Embryonic facial prominence (tissue), 1 donor: ENCODE measurements around the gene BCL2L15.

Source experiments
- DNase-seq: peaks from one replicate; pipeline ENCODE4 v3.0.0-alpha.2; 2016; ENCODE audit errors: extremely low spot score

The BCL2L15 gene

DNA sequence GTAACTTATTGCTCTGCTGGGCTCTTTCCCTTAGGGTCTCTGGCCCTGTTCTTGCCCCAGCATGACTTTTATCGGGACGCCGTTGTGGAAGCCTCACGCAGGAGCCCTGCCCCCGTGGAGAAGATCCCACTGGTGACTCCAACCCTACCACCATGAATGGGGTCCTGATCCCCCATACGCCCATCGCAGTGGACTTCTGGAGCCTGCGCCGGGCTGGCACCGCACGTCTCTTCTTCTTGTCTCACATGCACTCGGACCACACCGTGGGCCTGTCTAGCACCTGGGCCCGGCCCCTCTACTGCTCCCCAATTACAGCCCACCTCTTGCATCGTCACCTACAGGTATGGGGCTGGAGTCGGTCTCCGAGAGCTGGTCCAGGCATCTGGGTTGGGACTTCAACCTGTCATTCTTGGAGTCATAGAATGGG lies 18.1 kb upstream of the BCL2L15 start:
- DNase-seq = peak; percentile 22

DNA sequence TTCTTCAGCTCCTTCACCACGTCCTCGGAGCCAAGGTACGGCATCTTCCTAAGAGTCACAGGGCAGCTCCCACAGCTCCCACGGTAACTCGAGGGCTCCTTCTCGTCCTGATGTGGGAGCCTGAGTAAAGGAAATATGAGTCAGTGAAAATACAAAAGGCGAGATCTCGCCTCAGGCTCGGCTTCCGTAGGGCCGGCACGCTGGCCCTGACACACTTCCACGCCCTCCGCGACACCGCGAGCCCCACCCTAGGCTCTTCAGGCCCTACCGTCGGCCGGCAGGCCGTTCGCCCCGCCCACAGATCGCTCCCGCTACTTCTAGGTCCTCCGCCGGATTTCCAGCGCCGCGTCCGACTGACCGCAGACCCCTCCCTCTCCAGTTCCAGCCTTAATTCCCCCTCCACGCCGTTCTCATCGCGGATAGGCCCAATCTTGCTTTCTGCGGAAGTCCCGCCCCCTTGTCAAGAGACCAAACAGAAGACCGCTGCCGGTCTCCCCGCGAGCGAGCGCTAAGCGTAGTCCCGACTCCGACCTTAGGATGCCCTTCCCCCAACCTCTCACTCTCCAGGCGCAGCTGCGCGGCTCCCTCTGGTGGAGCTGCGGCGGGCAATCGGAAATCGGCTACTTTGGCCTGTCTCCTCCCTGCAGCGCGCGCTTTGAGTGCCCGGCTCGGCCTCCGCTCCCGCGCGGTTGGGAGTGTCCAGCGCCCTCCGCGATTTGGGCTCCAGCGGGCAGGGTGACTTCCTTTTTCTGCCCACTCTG lies 17.5 kb upstream of the BCL2L15 start, which contains the start of the genes AP4B1 and DCLRE1B:
TSS of gene AP4B1 (minus strand) at position 126 of the 761 bp plus-strand sequence. CDS start at position 44, 82 bp downstream.
TSS of gene DCLRE1B (plus strand) at position 653 of the 761 bp plus-strand sequence. CDS start 261 bp downstream, outside the sequence.
- DNase-seq = peak; percentile 99

DNA sequence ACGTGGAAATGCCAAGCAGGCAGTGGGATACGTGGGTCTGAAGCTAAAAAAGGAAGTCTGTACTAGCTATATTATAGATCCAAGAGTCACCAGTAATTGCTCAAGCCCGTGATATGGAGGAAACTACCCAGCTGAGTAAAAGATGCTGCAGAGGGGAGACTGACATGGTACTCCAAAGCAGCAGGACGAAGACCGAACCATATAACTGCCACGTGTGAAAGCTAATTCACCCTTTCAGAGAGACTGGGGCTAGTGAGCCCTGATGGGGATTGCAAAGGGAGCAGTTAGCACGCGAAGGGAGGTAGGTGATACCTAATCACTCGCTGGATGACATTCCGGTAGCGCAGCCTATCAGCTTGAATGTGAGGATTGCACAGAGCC lies 16.9 kb upstream of the BCL2L15 start:
- peak; percentile 39 for DNase-seq

DNA sequence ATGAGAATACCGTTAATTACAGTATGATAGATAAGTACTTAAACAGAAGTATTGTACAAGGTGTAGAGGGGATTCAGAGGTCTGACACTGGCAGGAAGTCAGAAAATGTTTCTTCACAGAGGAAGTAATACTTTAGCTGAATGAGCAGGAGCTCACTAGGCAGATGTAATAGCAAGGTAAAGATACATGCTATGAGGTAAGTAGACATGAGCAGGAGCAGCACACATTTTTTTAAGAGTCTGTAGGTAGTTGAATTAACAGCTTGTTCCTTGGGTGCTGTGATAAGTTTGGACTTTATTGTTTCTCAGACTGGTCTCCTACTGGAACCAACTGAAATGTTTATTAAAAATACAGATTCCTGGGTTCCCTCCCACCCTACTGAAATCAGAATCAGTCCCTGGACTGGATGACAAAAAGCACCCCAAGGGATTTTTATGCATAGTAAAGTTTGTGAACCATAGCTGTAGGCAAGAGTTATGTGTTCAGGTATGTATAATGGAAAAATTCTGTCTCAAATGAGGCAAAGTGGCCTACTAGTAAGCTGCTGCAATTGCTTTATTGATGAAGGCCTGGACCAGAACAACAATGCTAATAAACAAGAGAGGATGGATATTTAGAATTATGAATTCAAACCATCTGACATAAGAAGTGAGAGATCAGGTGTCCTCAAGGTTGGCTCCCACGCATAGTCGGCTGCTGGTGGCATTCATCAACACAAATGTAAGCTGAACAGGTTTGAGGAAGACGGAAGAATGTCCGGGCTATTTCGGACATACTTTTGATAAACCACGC lies 16.3 kb upstream of the BCL2L15 start:
- no peak for DNase-seq

DNA sequence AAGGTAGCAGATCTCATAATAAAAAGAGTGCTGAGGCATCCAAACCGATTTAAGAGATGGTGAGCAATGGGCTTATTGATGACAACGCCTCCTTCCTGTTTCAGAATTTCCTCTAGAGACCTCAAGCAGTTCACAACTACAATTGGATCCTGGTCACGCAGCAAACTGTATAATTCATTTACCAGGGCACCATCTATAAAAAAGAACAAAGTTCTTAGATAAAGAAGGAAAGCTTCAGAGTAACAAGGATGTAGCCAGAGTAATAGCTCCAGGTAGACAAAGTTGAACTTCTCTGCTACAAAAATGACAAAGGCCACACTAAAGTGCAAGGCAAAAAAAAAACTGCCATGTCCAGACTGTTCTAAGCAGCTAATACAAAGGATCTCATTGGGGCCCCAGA lies 13.8 kb upstream of the BCL2L15 start:
- no peak for DNase-seq

DNA sequence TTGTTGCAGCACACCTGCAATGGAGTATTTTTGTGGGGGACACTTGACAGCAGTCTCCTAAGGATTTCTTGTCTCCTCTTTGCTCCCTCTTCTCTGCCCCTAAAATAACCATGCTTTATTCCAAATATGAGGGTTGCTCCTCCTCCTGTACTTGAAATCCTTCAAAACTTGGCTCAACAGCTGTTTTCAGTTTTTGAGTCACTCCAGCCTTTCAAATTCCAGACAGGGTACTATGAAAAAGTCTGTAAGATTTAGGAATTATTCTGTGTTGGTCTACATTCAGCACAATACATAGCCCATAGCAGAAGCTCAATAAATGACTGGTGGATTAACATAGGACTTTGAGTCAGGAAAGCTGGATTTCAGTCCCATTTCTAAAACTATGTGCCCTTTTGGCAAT lies 11.7 kb upstream of the BCL2L15 start:
- no peak for DNase-seq

DNA sequence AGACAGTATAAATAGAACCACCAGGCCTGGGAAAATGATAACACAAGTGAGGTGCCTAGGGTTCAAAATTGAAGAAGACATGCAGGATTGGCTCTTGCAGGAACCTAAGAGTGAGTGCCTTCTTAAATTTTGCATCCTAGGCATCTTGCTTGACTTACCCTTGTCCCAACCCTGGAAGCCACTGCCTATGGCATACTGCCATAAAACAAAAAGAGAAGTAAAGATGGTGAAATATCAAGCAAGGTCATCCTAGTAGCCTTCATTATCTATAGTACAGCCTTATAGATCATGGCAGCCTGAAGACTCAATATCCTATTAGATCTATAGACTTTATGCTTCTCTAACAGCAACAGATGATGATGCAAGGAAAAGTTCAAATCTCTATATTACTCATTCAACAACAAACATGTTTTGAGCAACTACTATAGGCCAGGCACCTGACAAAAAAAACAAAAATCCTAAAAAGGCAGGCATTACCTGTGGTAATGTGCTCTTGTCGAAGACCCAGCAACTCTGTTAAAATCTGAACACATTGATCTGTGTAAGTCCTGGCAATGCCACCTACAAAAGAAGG lies 10.9 kb upstream of the BCL2L15 start:
- no peak for DNase-seq

DNA sequence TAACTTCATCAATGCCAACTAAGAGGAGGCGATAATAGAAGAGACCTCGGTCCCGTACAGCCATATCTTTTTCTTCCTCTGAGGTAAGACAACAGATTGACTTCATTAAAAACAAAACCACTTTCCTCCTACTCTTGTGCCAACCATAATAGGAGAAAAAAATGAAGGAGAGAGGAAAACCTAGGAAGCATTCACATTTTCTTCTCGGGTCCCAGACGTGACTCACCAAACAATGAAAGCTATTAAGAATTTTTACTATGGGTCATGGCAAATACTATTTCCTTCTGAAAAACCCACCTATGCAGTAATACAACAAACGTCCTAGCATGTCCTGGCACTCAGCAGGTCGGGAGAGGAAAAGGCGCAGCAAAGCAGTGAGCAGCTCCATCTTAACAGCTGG lies 8.6 kb upstream of the BCL2L15 start:
- no peak for DNase-seq

DNA sequence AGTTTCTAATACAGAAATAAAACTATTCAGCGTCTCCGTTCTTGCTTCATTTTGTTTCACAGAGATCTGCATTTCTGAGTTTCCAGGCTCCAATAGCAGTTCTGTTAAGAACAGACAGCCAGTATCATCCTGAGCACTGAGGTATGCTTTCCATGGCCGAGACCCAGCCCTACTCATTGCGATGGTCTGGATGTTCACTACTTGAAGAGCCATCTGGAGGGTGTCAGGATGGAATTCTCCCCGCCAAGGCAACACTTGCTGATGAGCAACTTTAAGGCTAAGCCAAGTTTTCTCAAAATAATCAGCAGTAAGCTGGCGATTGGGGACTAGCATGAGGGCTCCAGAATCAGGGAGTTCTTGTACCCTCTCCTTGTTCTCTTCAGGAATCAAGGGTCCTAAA lies 7.7 kb upstream of the BCL2L15 start:
- DNase-seq = no peak

DNA sequence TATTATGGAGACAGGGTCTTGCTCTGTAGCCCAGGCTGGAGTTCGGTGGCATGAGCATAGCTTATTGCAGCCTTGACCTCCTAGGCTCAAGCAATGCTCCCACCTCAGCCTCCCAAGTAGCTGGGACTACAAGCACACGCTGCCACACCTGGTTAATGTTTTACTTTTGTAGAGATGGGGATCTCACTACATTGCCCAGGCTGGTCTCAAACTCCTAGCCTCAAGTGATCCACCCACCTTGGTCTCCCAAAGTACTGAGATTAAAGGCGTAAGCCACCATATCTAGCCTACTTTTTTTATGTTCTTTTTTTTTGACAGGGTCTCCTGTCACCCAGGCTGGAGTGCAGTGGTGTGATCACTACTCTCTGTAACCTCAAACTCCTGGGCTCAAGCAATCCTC lies 5.9 kb upstream of the BCL2L15 start:
- no peak for DNase-seq

DNA sequence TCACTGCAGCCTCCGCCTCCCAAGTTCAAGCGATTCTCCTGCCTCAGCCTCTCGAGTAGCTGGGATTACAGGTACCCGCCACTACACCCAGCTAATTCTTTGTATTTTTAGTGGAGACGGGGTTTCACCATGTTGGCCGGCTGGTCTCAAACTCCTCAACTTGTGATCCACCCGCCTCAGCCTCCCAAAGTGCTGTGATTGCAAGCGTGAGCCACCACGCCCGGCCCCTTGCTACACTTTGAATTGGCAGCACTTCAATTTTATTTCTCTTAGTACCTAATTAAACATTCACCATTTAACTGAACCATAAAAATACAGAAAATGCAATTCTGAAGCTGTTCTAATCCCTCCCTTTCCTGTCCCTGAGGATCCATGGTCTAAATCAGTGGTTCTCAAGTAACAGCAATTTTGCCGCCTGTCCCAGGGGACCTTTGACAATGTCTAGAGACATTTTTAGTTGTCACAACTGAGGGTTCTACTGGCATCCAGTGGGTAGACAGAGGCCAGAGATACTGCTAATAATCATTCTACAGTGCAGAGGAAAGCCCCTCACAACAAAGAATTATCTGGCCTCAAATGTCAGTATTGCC lies 4.3 kb upstream of the BCL2L15 start:
- no peak for DNase-seq

DNA sequence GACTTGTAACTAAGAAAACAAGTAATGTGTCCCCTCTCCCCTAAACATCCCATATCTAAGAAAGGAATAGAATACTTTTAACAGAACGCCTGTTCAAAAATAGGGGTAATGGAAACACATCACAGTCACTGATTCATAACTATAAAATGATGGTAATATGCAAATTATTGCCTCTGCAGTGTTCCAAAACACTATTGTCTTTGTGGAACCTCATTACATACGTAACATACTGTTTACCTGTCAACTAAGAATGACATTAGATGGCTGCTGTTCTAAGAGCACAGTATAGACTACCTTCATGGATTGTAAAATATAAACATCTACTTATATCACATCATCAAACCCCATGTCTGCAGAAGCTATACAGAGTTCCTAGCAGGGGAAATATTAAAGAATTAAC lies 3.4 kb upstream of the BCL2L15 start:
- no peak for DNase-seq

DNA sequence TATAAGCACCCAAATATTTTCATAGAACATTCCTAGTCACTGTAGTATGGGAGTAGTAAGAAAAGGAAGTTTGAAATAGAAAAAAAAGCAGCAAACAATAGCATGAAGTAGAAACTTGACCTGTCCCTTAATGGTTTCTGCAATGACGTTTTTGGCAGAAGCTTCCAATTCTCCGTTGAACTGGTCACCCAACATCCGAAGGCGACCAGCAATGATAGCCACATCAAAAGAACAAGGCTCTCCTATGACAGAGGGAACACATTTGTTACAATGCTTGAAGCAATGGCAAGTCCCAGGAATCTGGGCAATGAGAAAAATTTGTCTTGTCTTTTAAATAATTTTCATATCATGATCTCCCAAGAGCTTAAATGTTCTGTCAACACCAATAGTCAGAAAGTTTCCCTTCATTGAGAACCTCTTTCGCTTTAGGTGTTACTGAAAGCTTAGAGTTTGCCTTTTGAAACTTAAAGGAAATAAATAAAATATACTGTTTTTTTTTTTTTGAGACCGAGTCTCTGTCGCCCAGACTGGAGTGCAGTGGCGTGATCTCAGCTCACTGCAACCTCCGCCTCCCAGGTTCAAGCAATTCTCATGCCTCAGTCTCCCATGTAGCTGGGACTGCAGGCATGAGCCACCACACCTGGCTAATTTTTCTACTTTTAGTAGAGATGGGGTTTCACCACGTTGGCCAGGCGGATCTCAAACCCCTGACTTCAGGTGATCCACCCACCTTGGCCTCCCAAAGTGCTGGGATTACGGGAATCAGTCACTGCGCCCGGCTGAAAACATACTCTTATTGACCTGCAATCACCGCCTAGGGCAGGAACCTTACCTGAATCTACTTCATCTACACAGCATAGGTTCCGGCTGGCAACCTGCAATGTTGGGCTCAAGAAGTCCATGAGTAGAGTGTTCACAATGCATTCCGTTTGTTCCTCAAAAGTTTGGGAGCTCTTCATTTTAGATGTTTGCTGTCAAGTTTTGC lies 672 bp downstream of the BCL2L15 start:
- DNase-seq = no peak

DNA sequence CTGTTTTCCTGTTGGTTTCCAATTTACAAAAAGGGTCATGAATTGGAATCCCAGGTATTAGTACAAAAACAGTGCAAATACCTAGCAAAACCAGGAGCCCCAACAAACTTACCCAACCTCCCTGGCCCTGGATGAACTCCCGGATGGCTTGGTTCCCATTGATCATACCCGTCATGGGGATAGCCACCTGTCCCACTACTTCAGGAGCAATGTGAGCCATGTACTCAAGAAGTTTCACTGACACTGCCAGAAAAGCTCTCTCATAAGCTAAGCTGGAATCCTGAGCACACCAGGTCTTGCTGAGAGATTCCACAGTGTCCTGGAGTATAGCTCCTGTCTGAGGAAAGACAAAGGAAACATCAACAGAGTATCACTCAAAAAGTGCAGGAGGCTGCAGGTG lies 5.7 kb downstream of the BCL2L15 start:
- no peak for DNase-seq

DNA sequence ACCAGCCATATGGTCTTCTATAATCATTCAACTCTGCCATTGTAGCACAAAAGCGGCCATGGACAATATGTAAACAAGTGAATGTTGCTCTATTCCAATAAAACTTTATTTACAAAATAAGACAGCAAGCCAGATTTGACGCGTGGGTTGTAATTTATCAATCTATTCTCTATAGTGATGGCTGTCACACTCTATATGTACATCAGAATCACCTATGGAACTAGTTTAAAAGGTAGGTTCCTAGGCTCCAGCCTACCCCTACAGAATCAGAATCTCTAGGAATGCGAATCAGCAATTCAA lies 7.7 kb downstream of the BCL2L15 start:
- DNase-seq = no peak

DNA sequence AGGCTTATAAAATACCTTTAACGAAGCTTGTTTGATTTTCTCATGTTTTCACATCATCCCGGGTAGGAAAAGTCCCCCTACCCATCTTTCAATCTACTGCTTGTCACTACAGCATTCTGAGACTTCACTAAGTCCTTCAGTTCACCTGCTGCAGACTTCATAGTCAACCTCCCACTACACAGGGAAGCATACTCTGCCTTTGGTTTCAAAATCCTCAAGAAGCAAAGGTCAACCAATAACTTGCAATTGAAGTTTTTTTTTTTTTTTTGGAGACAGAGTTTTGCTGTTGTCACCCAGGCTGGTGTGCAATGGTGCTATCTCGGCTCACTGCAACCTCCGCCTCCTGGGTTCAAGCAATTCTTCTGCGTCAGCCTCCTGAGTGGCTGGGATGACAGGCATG lies 11.2 kb downstream of the BCL2L15 start:
- no peak for DNase-seq

DNA sequence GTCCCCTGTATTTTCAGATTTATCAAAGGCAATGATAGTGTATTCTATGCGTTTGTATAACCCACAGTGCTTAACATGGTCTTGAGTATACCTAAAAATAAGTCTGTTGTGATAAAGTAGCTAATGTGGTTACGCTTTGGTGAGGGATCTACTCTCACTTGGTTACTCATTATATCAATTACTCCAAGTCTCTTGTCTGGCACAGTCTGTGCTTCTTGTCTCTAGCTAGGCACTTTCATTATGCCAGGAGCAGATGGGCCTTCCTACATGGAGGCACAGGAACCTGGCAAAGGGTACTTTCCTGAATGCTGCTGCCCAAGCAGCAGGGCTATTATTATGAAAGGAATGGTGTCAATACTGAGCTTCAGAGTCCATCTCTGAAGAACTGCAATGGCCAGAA lies 11.7 kb downstream of the BCL2L15 start:
- no peak for DNase-seq

DNA sequence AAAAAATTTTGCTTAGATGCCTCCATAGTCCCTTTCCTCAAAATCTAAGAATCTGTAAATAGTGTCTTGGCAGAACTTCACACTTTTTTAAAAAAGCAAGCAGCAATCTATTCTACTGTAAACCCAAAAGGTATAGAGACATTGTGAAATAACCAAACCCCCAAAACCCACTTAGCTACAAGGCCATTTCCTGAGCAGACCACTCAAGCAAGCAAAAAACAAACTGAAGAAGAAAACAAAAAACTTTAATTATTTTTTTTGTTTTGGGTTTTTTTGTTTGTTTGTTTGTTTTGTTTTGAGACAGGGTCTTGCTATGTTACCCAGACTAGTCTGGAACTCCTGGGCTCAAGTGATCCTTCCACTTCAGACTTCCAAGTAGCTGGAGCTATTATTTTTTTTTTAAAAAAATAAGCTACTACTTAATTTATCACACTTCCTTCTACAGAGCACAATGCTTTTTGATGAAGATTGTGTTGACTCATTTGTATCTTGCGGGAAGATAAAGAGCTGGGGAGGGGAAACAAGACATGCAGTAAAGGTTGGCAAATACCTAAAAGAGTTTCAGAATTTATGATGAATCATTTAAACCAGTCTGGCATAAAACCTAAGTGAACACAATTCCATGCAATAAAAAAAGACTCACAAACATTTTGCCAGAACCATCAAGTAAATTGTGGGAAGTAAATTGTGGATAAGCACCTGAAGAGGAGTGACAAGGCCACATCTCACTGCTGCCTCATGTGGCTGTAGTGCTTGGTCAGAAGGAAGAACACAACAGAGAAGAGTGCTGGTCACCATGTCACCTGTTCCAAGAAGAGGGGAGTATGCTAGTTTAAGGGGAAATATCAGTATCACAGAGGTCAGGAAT lies 13.1 kb downstream of the BCL2L15 start:
- no peak for DNase-seq

DNA sequence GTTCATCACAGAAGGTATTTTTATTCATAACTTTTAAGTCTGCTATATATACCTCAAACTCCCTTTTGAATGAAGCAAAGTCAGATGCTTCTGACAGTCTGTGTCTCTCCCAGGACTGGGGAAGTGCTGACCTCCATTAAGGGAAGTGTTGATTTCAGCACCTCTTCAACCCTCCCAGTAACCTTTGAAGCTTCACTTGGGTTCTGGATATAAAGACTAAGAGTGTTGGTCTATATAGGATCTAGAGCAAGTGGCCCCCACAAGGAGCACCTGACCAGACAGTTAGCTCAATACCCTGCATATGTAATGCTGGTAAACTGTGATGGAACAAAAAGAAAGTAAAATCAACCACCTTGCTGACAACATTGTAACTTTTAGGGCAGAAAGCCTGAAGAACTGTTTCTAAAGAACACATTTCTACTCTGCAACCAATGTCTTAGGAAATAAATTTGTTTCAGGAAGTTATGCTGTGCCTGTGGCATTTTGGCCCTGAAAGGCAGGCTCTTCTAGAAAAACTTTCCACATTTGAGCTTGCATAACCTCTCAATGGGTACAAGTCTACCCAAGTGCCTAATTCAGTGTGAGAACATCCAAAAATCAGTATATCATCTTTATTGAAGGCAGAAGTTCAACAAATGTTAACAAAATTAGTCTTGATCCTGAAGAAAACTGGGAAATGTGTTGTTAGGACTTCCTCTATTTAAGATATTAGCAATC lies 15.0 kb downstream of the BCL2L15 start:
- no peak for DNase-seq
